Keratinocyte (primary cell): ENCODE data around the gene LEUTX. TPM values are rescaled to one million over a fixed set of nuclear protein-coding genes. Genes with fewer than 3 reads are reported as not detected.

Source experiments
- DNase-seq: peaks from one replicate; pipeline ENCODE4 v3.0.0-alpha.2; 2011; ENCODE audit warnings: low read depth, missing footprints, low spot score
- FAIRE-seq: peaks from 2 replicates; lab custom pipeline; 2011; peaks lifted over from hg19 to GRCh38; lab: Jason Lieb, UNC
- H2AFZ ChIP-seq: 2 replicates; pipeline ENCODE4 v1.6.0; 2012; ENCODE audit warnings: low read length, control low read depth, inconsistent platforms; ENCODE audit not compliant: control insufficient read depth
- H3K27ac ChIP-seq: 2 replicates; pipeline ENCODE4 v1.5.1; 2011; ENCODE audit warnings: low read length; ENCODE audit not compliant: control insufficient read depth, insufficient read depth
- H3K27me3 ChIP-seq: 3 replicates; pipeline ENCODE4 v1.6.0; 2011; ENCODE audit warnings: low read length; ENCODE audit not compliant: control insufficient read depth, insufficient read depth; ENCODE audit errors: extremely low read depth
- H3K36me3 ChIP-seq, 2 experiments: 2 replicates in 1 of 2; 3 replicates in 1 of 2; pipeline ENCODE4 v1.5.1; 2011; ENCODE audit warnings: low read length in 2 of 2, mild to moderate bottlenecking in 1 of 2; ENCODE audit not compliant: control insufficient read depth in 2 of 2, insufficient read depth in 2 of 2; ENCODE audit errors: extremely low read depth in 1 of 2
- H3K4me1 ChIP-seq: 3 replicates; pipeline ENCODE4 v1.5.1; 2011; ENCODE audit warnings: low read length; ENCODE audit not compliant: control insufficient read depth, insufficient read depth; ENCODE audit errors: extremely low read depth
- H3K4me2 ChIP-seq: 3 replicates; pipeline ENCODE4 v1.6.0; 2011; ENCODE audit warnings: low read depth, low read length; ENCODE audit not compliant: control insufficient read depth, insufficient read depth; ENCODE audit errors: extremely low read depth
- H3K4me3 ChIP-seq, 3 experiments: fragments of 200-600 bp in 1 of 3; sonication (generic) in 1 of 3; 2 replicates in 2 of 3; 3 replicates in 1 of 3; pipeline ENCODE4 v1.5.1; 2011 to 2016; ENCODE audit warnings: low read length in 3 of 3, mild to moderate bottlenecking in 3 of 3, control low read depth in 2 of 3, inconsistent platforms in 1 of 3, low read depth in 1 of 3, mixed read lengths in 1 of 3, mixed run types in 1 of 3, moderate library complexity in 1 of 3; ENCODE audit not compliant: control insufficient read depth in 2 of 3, insufficient read depth in 2 of 3; ENCODE audit errors: extremely low read depth in 1 of 3
- H3K79me2 ChIP-seq: 2 replicates; pipeline ENCODE4 v1.6.0; 2012; ENCODE audit warnings: low read length; ENCODE audit not compliant: control insufficient read depth, insufficient read depth
- H3K9ac ChIP-seq: 3 replicates; pipeline ENCODE4 v1.6.0; 2011; ENCODE audit warnings: low read length; ENCODE audit not compliant: control insufficient read depth, insufficient read depth; ENCODE audit errors: extremely low read depth
- H3K9me1 ChIP-seq: 3 replicates; pipeline ENCODE4 v1.6.0; 2011; ENCODE audit warnings: low read length; ENCODE audit not compliant: control insufficient read depth, insufficient read depth; ENCODE audit errors: extremely low read depth
- H3K9me3 ChIP-seq: 2 replicates; pipeline ENCODE4 v1.5.1; 2012; ENCODE audit warnings: low read depth, low read length; ENCODE audit not compliant: control insufficient read depth
- H4K20me1 ChIP-seq: 3 replicates; pipeline ENCODE4 v1.6.0; 2011; ENCODE audit warnings: low read length; ENCODE audit not compliant: control insufficient read depth, insufficient read depth; ENCODE audit errors: extremely low read depth
- CTCF ChIP-seq, 3 experiments: IDR thresholded peaks in 1 of 3; conservative IDR thresholded peaks in 1 of 3; optimal IDR thresholded peaks in 1 of 3; 2 replicates in 2 of 3; 3 replicates in 1 of 3; pipeline versions ENCODE3 to v1.5.1; 2011; ENCODE audit warnings: low read length in 3 of 3, mild to moderate bottlenecking in 3 of 3, moderate library complexity in 2 of 3, control low read depth in 1 of 3, inconsistent platforms in 1 of 3; ENCODE audit not compliant: insufficient read depth in 2 of 3; ENCODE audit errors: extremely low read depth in 1 of 3
- EZH2 ChIP-seq: IDR thresholded peaks from one replicate; pipeline ENCODE4 v1.6.1; 2012; ENCODE audit warnings: inconsistent platforms, mild to moderate bottlenecking, low read length, moderate library complexity
- dilution Hi-C: fragments of 300-500 bp; cut with MboI; formaldehyde crosslinking; loops from one replicate; pipeline ENCODE4 v1.7.0; 2020; ENCODE audit warnings: low sequenced_read_pairs; ENCODE audit not compliant: extremely low pct_ligation_motif_present
- polyA plus RNA-seq, 5 experiments: library from polyadenylated mRNA; depleted of rRNA in 3 of 5; stranded (reverse) in 3 of 5; stranded (forward) in 1 of 5; unstranded in 1 of 5; fragments of >200 nt; gene quantifications; 1 replicate in 1 of 5; 2 replicates in 3 of 5; 3 replicates in 1 of 5; pipeline versions ENCODE4 v1.2.1 to v1.2.3, GENCODE V29; 2011 to 2012; ENCODE audit warnings: missing spikeins in 2 of 5, low read depth in 1 of 5, low replicate concordance in 1 of 5

The LEUTX gene
- polyA plus RNA-seq, 1 donor (not counting 4 experiments of a cell fraction or from before 2014, with no cell fraction given): not detected

GRCh38 chr19:39819786-39820185 is 41.1 kb downstream of the LEUTX start:
- H2AFZ ChIP-seq: no peak overlapping the region
- no peaks in the 10 kb centered on the region for H3K27me3 ChIP-seq
- H3K9me1 ChIP-seq: no peaks in the 10 kb centered on the region
- H3K36me3 ChIP-seq: peaks cover 0 to 2% of the 10 kb centered on the region in 2 experiments
- H3K4me3 ChIP-seq: no peak overlapping the region
- H3K4me2 ChIP-seq: no peak overlapping the region
- TF ChIP-seq CTCF (optimal IDR thresholded peaks at IDR 0.05 in 1 of 3, IDR thresholded peaks at IDR 0.05 in 1 of 3, conservative IDR thresholded peaks at IDR 0.05 in 1 of 3; ENCODE audit: extremely low read depth in 1 of 3, insufficient read depth in 2 of 3, low read length in 3 of 3) (no peak), EZH2 (no peak)
- FAIRE-seq (no peak), DNase-seq (no peak)
- peaks cover 6% of the 10 kb centered on the region for H3K4me1 ChIP-seq
- dilution Hi-C loops: no loop called here
- no peaks in the 10 kb centered on the region for H3K9me3 ChIP-seq
- no peak overlapping the region for H3K9ac ChIP-seq
- H3K27ac ChIP-seq: no peak overlapping the region
- no peaks in the 10 kb centered on the region for H3K79me2 ChIP-seq
- H4K20me1 ChIP-seq: no peaks in the 10 kb centered on the region

- no peak for FAIRE-seq
- no peaks in the 10 kb centered on the region for H3K9me1 ChIP-seq
- TF ChIP-seq CTCF (optimal IDR thresholded peaks at IDR 0.05 in 1 of 3, IDR thresholded peaks at IDR 0.05 in 1 of 3, conservative IDR thresholded peaks at IDR 0.05 in 1 of 3; ENCODE audit: extremely low read depth in 1 of 3, insufficient read depth in 2 of 3, low read length in 3 of 3) (no peak), EZH2 (no peak)
Measured at GRCh38 chr19:39820696-39821095, 42.0 kb downstream of the LEUTX start.

More at GRCh38 chr19:39820696-39821095, 42.0 kb downstream of the LEUTX start:
- DNase-seq: no peak
- Histone ChIP-seq H3K9me3 (no peaks in the 10 kb centered on the region), H3K27me3 (no peaks in the 10 kb centered on the region), H3K4me3 (no peak overlapping the region), H3K79me2 (no peaks in the 10 kb centered on the region), H3K27ac (no peak overlapping the region), H3K36me3 (peaks cover 2 to 4% of the 10 kb centered on the region in 2 experiments), H3K9ac (no peak overlapping the region), H3K4me2 (no peak overlapping the region), H2AFZ (no peak overlapping the region), H3K4me1 (peaks cover 9% of the 10 kb centered on the region), H4K20me1 (no peaks in the 10 kb centered on the region)
- dilution Hi-C loops: no loop called here
